H1 (cell line): ENCODE measurements around the gene DCN. TPM values are rescaled to one million over a fixed set of nuclear protein-coding genes. Genes with fewer than 3 reads are reported as not detected.

Source experiments
- CTCF ChIA-PET: fragments of 300-600 bp; sonication (Branson Sonifier 250); formaldehyde crosslinking; loops from one replicate; lab custom pipeline; 2021; ENCODE audit not compliant: partially characterized antibody; lab: Charles Lee
- POLR2A ChIA-PET: fragments of 300-600 bp; sonication (Branson Sonifier 250); formaldehyde crosslinking; loops from one replicate; lab custom pipeline; 2021; ENCODE audit warnings: inconsistent platforms; ENCODE audit not compliant: partially characterized antibody; lab: Charles Lee
- DNase-seq, 2 experiments: peaks; one replicate each; pipeline versions ENCODE4 v3.0.0 to v3.0.0-alpha.2; 2010 to 2022; ENCODE audit warnings: low spot score in 2 of 2, low read depth in 1 of 2, mixed read lengths in 1 of 2
- FAIRE-seq: peaks from 2 replicates; lab custom pipeline; 2011; peaks lifted over from hg19 to GRCh38; lab: Jason Lieb, UNC
- H2AFZ ChIP-seq: 2 replicates; pipeline ENCODE4 v1.8.1; 2012; ENCODE audit warnings: low read length, inconsistent platforms
- H2AK5ac ChIP-seq: 2 replicates; pipeline ENCODE4 v1.6.1; 2013; ENCODE audit warnings: low read depth, low read length
- H2BK120ac ChIP-seq: replicated peaks from 2 replicates; pipeline ENCODE3; 2013; ENCODE audit warnings: low read depth, low read length, inconsistent platforms
- H2BK12ac ChIP-seq: 2 replicates; pipeline ENCODE4 v1.6.1; 2013; ENCODE audit warnings: low read depth, low read length
- H2BK15ac ChIP-seq: 2 replicates; pipeline ENCODE4 v1.6.1; 2013; ENCODE audit warnings: low read length
- H2BK20ac ChIP-seq: 2 replicates; pipeline ENCODE4 v1.6.1; 2013; ENCODE audit warnings: low read length
- H2BK5ac ChIP-seq: 2 replicates; pipeline ENCODE4 v1.6.1; 2013; ENCODE audit warnings: low read depth, low read length
- H3K14ac ChIP-seq: 2 replicates; pipeline ENCODE4 v1.6.1; 2013; ENCODE audit warnings: inconsistent platforms; ENCODE audit not compliant: insufficient read length
- H3K18ac ChIP-seq: 2 replicates; pipeline ENCODE4 v1.6.1; 2013; ENCODE audit warnings: low read length; ENCODE audit errors: extremely low read depth
- H3K23ac ChIP-seq: 2 replicates; pipeline ENCODE4 v1.6.1; 2013; ENCODE audit warnings: inconsistent platforms; ENCODE audit not compliant: insufficient read length
- H3K23me2 ChIP-seq: 2 replicates; pipeline ENCODE4 v1.6.1; 2013; ENCODE audit warnings: low read depth, low read length
- H3K27ac ChIP-seq: 2 replicates; pipeline ENCODE4 v1.6.1; 2011; ENCODE audit warnings: low read depth, low read length, inconsistent platforms
- H3K27me3 ChIP-seq, 4 experiments: replicated peaks in 1 of 4; 1 replicate in 1 of 4; 2 replicates in 3 of 4; pipeline versions ENCODE4 v1.6.1 to v1.8.1; 2011 to 2013; ENCODE audit warnings: low read length in 3 of 4, mild to moderate bottlenecking in 3 of 4, inconsistent platforms in 2 of 4, mixed read lengths in 2 of 4, moderate library complexity in 1 of 4; ENCODE audit not compliant: control insufficient read depth in 3 of 4, insufficient read depth in 3 of 4; ENCODE audit errors: extremely low read depth in 1 of 4
- H3K36me3 ChIP-seq, 4 experiments: 2 replicates each; pipeline versions ENCODE4 v1.6.1 to v1.8.1; 2011 to 2013; ENCODE audit warnings: mild to moderate bottlenecking in 4 of 4, low read length in 3 of 4, moderate library complexity in 2 of 4, control low read depth in 1 of 4, inconsistent platforms in 1 of 4; ENCODE audit not compliant: insufficient read depth in 4 of 4, control insufficient read depth in 2 of 4
- H3K4ac ChIP-seq: replicated peaks from 2 replicates; pipeline ENCODE3; 2013; ENCODE audit warnings: low read length, low read depth, mixed read lengths, inconsistent platforms; ENCODE audit not compliant: insufficient read length
- H3K4me1 ChIP-seq, 4 experiments: replicated peaks in 1 of 4; 1 replicate in 1 of 4; 2 replicates in 3 of 4; pipeline versions ENCODE4 v1.6.1 to v1.8.1; 2011 to 2013; ENCODE audit warnings: low read length in 3 of 4, inconsistent platforms in 2 of 4, mixed read lengths in 1 of 4; ENCODE audit not compliant: insufficient read depth in 4 of 4, control insufficient read depth in 3 of 4
- H3K4me2 ChIP-seq, 2 experiments: 2 replicates each; pipeline versions ENCODE4 v1.6.1 to v1.8.1; 2011 to 2013; ENCODE audit warnings: low read depth in 2 of 2, low read length in 2 of 2, control low read depth in 1 of 2, inconsistent platforms in 1 of 2, mild to moderate bottlenecking in 1 of 2; ENCODE audit not compliant: insufficient read depth in 1 of 2
- H3K4me3 ChIP-seq, 4 experiments: fragments of 200-600, 300-600 bp in 1 of 4; sonication (generic), shearing (Covaris generic), sonication (Bioruptor Twin) in 1 of 4; 2 replicates each; pipeline versions ENCODE4 v1.5.1 to v1.8.1; 2011 to 2016; ENCODE audit warnings: low read length in 4 of 4, low read depth in 3 of 4, control low read depth in 2 of 4, inconsistent platforms in 2 of 4, mild to moderate bottlenecking in 2 of 4, mixed read lengths in 1 of 4, moderate library complexity in 1 of 4; ENCODE audit not compliant: insufficient read depth in 2 of 4; ENCODE audit errors: extremely low read depth in 1 of 4
- H3K56ac ChIP-seq: replicated peaks from 2 replicates; pipeline ENCODE3; 2013; ENCODE audit warnings: low read depth, mild to moderate bottlenecking, mixed read lengths, low read length, inconsistent platforms; ENCODE audit not compliant: insufficient read length
- H3K79me1 ChIP-seq: 2 replicates; pipeline ENCODE4 v1.6.1; 2013; ENCODE audit warnings: low read depth, low read length, control low read depth
- H3K79me2 ChIP-seq, 2 experiments: 2 replicates each; pipeline versions ENCODE4 v1.6.1 to v1.8.1; 2012 to 2013; ENCODE audit warnings: low read length in 2 of 2, mild to moderate bottlenecking in 2 of 2, inconsistent platforms in 1 of 2; ENCODE audit not compliant: insufficient read depth in 2 of 2, control insufficient read depth in 1 of 2
- H3K9ac ChIP-seq, 4 experiments: replicated peaks in 1 of 4; 1 replicate in 1 of 4; 2 replicates in 3 of 4; pipeline versions ENCODE4 v1.6.1 to v1.8.1; 2011 to 2013; ENCODE audit warnings: low read depth in 3 of 4, low read length in 3 of 4, control low read depth in 2 of 4, mild to moderate bottlenecking in 2 of 4, moderate library complexity in 2 of 4, inconsistent platforms in 1 of 4; ENCODE audit errors: extremely low read depth in 1 of 4
- H3K9me3 ChIP-seq, 2 experiments: 2 replicates each; pipeline versions ENCODE4 v1.6.1 to v1.8.1; 2012 to 2013; ENCODE audit warnings: mild to moderate bottlenecking in 2 of 2, moderate library complexity in 2 of 2, control low read depth in 1 of 2, inconsistent platforms in 1 of 2, low read depth in 1 of 2, low read length in 1 of 2, mixed read lengths in 1 of 2; ENCODE audit not compliant: insufficient read depth in 2 of 2
- H4K20me1 ChIP-seq, 2 experiments: replicated peaks in 1 of 2; 2 replicates each; pipeline versions ENCODE3 to v1.8.1; 2011 to 2013; ENCODE audit warnings: inconsistent platforms in 2 of 2, low read length in 2 of 2, mild to moderate bottlenecking in 1 of 2; ENCODE audit not compliant: insufficient read depth in 2 of 2, control insufficient read depth in 1 of 2
- H4K5ac ChIP-seq: 2 replicates; pipeline ENCODE4 v1.6.1; 2013; ENCODE audit warnings: low read length, low read depth, mixed read lengths, inconsistent platforms; ENCODE audit not compliant: insufficient read length
- H4K8ac ChIP-seq: 2 replicates; pipeline ENCODE4 v1.8.0; 2013; ENCODE audit warnings: mild to moderate bottlenecking, moderate library complexity, low read length, inconsistent platforms; ENCODE audit not compliant: insufficient read depth; ENCODE audit errors: extremely low read depth
- H4K91ac ChIP-seq: replicated peaks from 2 replicates; pipeline ENCODE3; 2013; ENCODE audit warnings: low read length, mixed read lengths, inconsistent platforms; ENCODE audit not compliant: insufficient read length
- BACH1 ChIP-seq: IDR thresholded peaks from 2 replicates; pipeline ENCODE4 v1.6.1; 2012; ENCODE audit warnings: low read length, improper control_type of control experiment
- CHD1 ChIP-seq: IDR thresholded peaks from 2 replicates; pipeline ENCODE4 v1.6.1; 2012; ENCODE audit warnings: low read depth, low read length, improper control_type of control experiment
- EGR1 ChIP-seq: IDR thresholded peaks from 2 replicates; pipeline ENCODE4 v1.6.1; 2011; ENCODE audit warnings: low read depth, low read length, borderline replicate concordance
- JUND ChIP-seq: IDR thresholded peaks from 2 replicates; pipeline ENCODE4 v1.6.1; 2011; ENCODE audit warnings: mild to moderate bottlenecking, improper control_type of control experiment, low read length
- KDM5A ChIP-seq: fragments of 200-600 bp; IDR thresholded peaks from 2 replicates; pipeline ENCODE4 v1.7.1; 2012; ENCODE audit warnings: mild to moderate bottlenecking, low read length, inconsistent platforms, mixed read lengths
- MAFK ChIP-seq: IDR thresholded peaks from 2 replicates; pipeline ENCODE4 v1.6.1; 2012; ENCODE audit warnings: low read depth, mild to moderate bottlenecking, improper control_type of control experiment, low read length
- SIN3A ChIP-seq, 2 experiments: IDR thresholded peaks in 1 of 2; conservative IDR thresholded peaks in 1 of 2; 2 replicates each; pipeline ENCODE4 v1.6.1; 2011 to 2012; ENCODE audit warnings: low read length in 2 of 2, improper control_type of control experiment in 1 of 2, low read depth in 1 of 2, mild to moderate bottlenecking in 1 of 2
- SIX5 ChIP-seq: IDR thresholded peaks from 2 replicates; pipeline ENCODE4 v1.6.1; 2011; ENCODE audit warnings: mild to moderate bottlenecking, low read depth, low read length
- SP2 ChIP-seq: IDR thresholded peaks from 2 replicates; pipeline ENCODE4 v1.6.1; 2012; ENCODE audit warnings: mild to moderate bottlenecking, low read length, inconsistent platforms
- TCF12 ChIP-seq: IDR thresholded peaks from 2 replicates; pipeline ENCODE4 v1.6.1; 2011; ENCODE audit warnings: low read depth, mild to moderate bottlenecking, low read length
- TEAD4 ChIP-seq: IDR thresholded peaks from 2 replicates; pipeline ENCODE4 v1.6.1; 2012; ENCODE audit warnings: low read depth, low read length, inconsistent platforms, mixed read lengths
- ZNF274 ChIP-seq: IDR thresholded peaks from 2 replicates; pipeline ENCODE4 v1.7.0; 2012; ENCODE audit warnings: low read length, borderline replicate concordance; ENCODE audit errors: extremely low read depth
- WGBS, 2 experiments: shearing (Covaris generic) in 1 of 2; methylation state at CpG; one replicate each; pipeline versions ENCODE4 v1.1.6 to v1.1.7; 2013 to 2015; ENCODE audit warnings: low lambda C conversion rate in 2 of 2, mixed read lengths in 2 of 2, inconsistent platforms in 1 of 2, low coverage in 1 of 2, missing lambda C conversion rate in 1 of 2; ENCODE audit not compliant: insufficient replicate concordance in 2 of 2, insufficient coverage in 1 of 2, insufficient read length in 1 of 2; ENCODE audit errors: extremely low coverage in 1 of 2, missing lambda C conversion rate in 1 of 2; 5-methylcytosine and 5-hydroxymethylcytosine counted together
- polyA plus RNA-seq, 7 experiments: library from polyadenylated mRNA; depleted of rRNA in 3 of 7; stranded (reverse) in 5 of 7; unstranded in 2 of 7; fragments of >200 nt in 5 of 7; fragments of 200-250 nt in 2 of 7; gene quantifications; 1 replicate in 5 of 7; 2 replicates in 1 of 7; 4 replicates in 1 of 7; pipeline versions ENCODE4 v1.2.1 to v1.2.3, GENCODE V29; 2011 to 2013; ENCODE audit warnings: missing spikeins in 2 of 7, mixed read lengths in 2 of 7
- total RNA-seq: library from RNA; stranded (reverse); fragmentation: NEBNext Ultra II Directional; extraction: Animal tissue kit (Norgen Biotek cat#: 25700); gene quantifications from 2 replicates; pipeline ENCODE4 v1.2.1, GENCODE V29; 2021
- TF ChIP-seq, protein P1 (sequence below): IDR thresholded peaks from 2 replicates; pipeline ENCODE4 v1.6.1; 2012; ENCODE audit warnings: low read length, inconsistent platforms
- TF ChIP-seq, protein P2 (sequence below): IDR thresholded peaks from 2 replicates; pipeline ENCODE4 v1.6.1; 2012; ENCODE audit warnings: inconsistent platforms

The DCN gene
- total and polyA plus RNA-seq, 2 of the 8 experiments (the other 6 are each of a cell fraction or from before 2014, with no cell fraction given), result not detected

DNA sequence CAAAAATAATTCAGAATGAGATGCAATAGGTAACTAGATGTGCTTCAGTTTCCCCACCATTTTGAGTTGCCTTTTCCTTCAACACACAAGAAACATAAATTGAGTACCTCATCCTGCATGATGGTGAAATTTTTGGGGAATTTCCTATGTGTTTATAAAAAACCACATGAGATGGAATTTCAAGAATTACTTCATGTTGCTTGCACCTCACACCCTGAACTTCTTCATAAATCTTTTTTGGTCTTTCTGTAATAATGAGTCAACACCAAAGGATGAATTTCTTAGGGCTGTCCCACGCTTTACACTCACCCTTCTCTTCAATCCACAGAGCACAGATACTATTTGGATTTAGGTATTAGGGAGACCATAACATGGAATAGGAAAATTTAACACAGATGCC is 48.7 kb downstream of the DCN start:
- no peak overlapping the region for H3K56ac ChIP-seq
- H4K5ac ChIP-seq, result no peak overlapping the region
- no peak overlapping the region for H3K27ac ChIP-seq
- H2BK12ac ChIP-seq, result no peak overlapping the region
- H3K4me3 ChIP-seq, result no peak overlapping the region
- H2BK20ac ChIP-seq, result no peak overlapping the region
- H3K23ac ChIP-seq, result no peak overlapping the region
- no peaks in the 10 kb centered on the region for H3K79me2 ChIP-seq
- no peak overlapping the region for H4K91ac ChIP-seq
- no peaks in the 10 kb centered on the region for H3K36me3 ChIP-seq
- DNase-seq, result no peak
- no peaks in the 10 kb centered on the region for H3K9me3 ChIP-seq
- H2BK120ac ChIP-seq, result no peak overlapping the region
- H4K20me1 ChIP-seq, result no peaks in the 10 kb centered on the region
- no peak overlapping the region for H3K14ac ChIP-seq
- no peak overlapping the region for H2AK5ac ChIP-seq
- POLR2A ChIA-PET, result no interaction called here
- H2BK15ac ChIP-seq, result no peak overlapping the region
- no peak overlapping the region for H4K8ac ChIP-seq
- no peak overlapping the region for H3K9ac ChIP-seq
- CTCF ChIA-PET, result no interaction called here
- no peak overlapping the region for H3K4me2 ChIP-seq
- FAIRE-seq, result no peak
- no peak overlapping the region for H2BK5ac ChIP-seq
- no peaks in the 10 kb centered on the region for H3K27me3 ChIP-seq
- no peak overlapping the region for H2AFZ ChIP-seq
- 100% methylated on average over 1 of the region's 1 CpG; no CpG with 5 or more reads in 1 of the 2 experiments for WGBS, 2 experiments
- H3K79me1 ChIP-seq, result no peaks in the 10 kb centered on the region
- no peaks in the 10 kb centered on the region for H3K4me1 ChIP-seq
- no peak overlapping the region for H3K18ac ChIP-seq
- H3K4ac ChIP-seq, result no peak overlapping the region
- no peaks in the 10 kb centered on the region for H3K23me2 ChIP-seq
- TF ChIP-seq JUND (no peak), TCF12 (no peak), CHD1 (no peak), SP2 (no peak), KDM5A (no peak), ZNF274 (no peak), EGR1 (no peak), BACH1 (no peak), SIN3A (conservative IDR thresholded peaks at IDR 0.05 in 1 of 2, IDR thresholded peaks at IDR 0.05 in 1 of 2; ENCODE audit: low read depth in 1 of 2, low read length in 2 of 2) (no peak), MAFK (no peak), TEAD4 (no peak), SIX5 (no peak)
- TF ChIP-seq, protein P1, sequence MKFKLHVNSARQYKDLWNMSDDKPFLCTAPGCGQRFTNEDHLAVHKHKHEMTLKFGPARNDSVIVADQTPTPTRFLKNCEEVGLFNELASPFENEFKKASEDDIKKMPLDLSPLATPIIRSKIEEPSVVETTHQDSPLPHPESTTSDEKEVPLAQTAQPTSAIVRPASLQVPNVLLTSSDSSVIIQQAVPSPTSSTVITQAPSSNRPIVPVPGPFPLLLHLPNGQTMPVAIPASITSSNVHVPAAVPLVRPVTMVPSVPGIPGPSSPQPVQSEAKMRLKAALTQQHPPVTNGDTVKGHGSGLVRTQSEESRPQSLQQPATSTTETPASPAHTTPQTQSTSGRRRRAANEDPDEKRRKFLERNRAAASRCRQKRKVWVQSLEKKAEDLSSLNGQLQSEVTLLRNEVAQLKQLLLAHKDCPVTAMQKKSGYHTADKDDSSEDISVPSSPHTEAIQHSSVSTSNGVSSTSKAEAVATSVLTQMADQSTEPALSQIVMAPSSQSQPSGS, result no peak
- TF ChIP-seq, protein P2, sequence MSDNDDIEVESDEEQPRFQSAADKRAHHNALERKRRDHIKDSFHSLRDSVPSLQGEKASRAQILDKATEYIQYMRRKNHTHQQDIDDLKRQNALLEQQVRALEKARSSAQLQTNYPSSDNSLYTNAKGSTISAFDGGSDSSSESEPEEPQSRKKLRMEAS, result no peak
